HepG2 (cell line): ENCODE measurements around the gene KLHDC4.

ENCODE experiments used
- CTCF ChIP-seq: sonication (generic); formaldehyde crosslinking; IDR thresholded peaks from 2 replicates; pipeline ENCODE4 v1.5.0; 2020; ENCODE audit warnings: mild to moderate bottlenecking, missing genetic modification reagents, moderate library complexity
- GTF2F1 ChIP-seq: fragments of 150-350 bp; IDR thresholded peaks from 2 replicates; pipeline ENCODE4 v1.6.1; 2014; ENCODE audit warnings: low read length
- KDM1A ChIP-seq: IDR thresholded peaks from 2 replicates; pipeline ENCODE4 v1.6.1; 2016; ENCODE audit warnings: missing compliant biosample characterization
- POLR2A ChIP-seq, 2 experiments: IDR thresholded peaks; 2 replicates each; pipeline ENCODE4 v1.6.1; 2011; ENCODE audit warnings: low read depth in 2 of 2, low read length in 2 of 2, mild to moderate bottlenecking in 1 of 2, moderate library complexity in 1 of 2; ENCODE audit not compliant: insufficient read depth in 1 of 2
- REST ChIP-seq, 2 experiments: IDR thresholded peaks; 2 replicates each; pipeline ENCODE4 v1.6.1; 2011 to 2012; ENCODE audit warnings: low read length in 2 of 2, borderline replicate concordance in 1 of 2, low read depth in 1 of 2, mild to moderate bottlenecking in 1 of 2, moderate library complexity in 1 of 2
- SP1 ChIP-seq, 2 experiments: fragments of 450-650 bp in 1 of 2; sonication (generic) in 1 of 2; formaldehyde crosslinking in 1 of 2; IDR thresholded peaks; 2 replicates each; pipeline versions ENCODE4 v1.4.0 to v1.6.1; 2016 to 2020; ENCODE audit warnings: missing genetic modification reagents in 1 of 2
- YY1 ChIP-seq: IDR thresholded peaks from 2 replicates; pipeline ENCODE4 v1.6.1; 2011; ENCODE audit warnings: low read length, low read depth, moderate library complexity, mild to moderate bottlenecking; ENCODE audit not compliant: insufficient read depth, insufficient replicate concordance
- ZNF343 ChIP-seq: sonication (generic); formaldehyde crosslinking; IDR thresholded peaks from 2 replicates; pipeline ENCODE4 v1.4.0; 2020; ENCODE audit warnings: mild to moderate bottlenecking, missing genetic modification reagents
- ZNF513 ChIP-seq: sonication (generic); formaldehyde crosslinking; conservative IDR thresholded peaks from 2 replicates; pipeline ENCODE4 v1.5.0; 2020; ENCODE audit warnings: missing genetic modification reagents

GRCh38 chr16:87684711-87685404 lies 80.9 kb downstream of the KLHDC4 start:
- no peak for TF ChIP-seq POLR2A (IDR thresholded peaks at IDR 0.05; ENCODE audit: insufficient read depth in 1 of 2, low read depth in 2 of 2, low read length in 2 of 2)
- TF ChIP-seq GTF2F1, result no peak
- no peak for TF ChIP-seq KDM1A
- no peak for TF ChIP-seq YY1
- no peak for TF ChIP-seq CTCF
- no peak for TF ChIP-seq ZNF343 (CRISPR knock-in tag)
- no peak for TF ChIP-seq ZNF513 (CRISPR knock-in tag)
- TF ChIP-seq REST (IDR thresholded peaks at IDR 0.05; ENCODE audit: borderline replicate concordance in 1 of 2, low read depth in 1 of 2, low read length in 2 of 2), result no peak
- TF ChIP-seq SP1 (IDR thresholded peaks at IDR 0.05), result no peak
- TF ChIP-seq SP1 (CRISPR knock-in tag; IDR thresholded peaks at IDR 0.05), result no peak
